Measurements from ENCODE around the gene CA10.

DNA sequence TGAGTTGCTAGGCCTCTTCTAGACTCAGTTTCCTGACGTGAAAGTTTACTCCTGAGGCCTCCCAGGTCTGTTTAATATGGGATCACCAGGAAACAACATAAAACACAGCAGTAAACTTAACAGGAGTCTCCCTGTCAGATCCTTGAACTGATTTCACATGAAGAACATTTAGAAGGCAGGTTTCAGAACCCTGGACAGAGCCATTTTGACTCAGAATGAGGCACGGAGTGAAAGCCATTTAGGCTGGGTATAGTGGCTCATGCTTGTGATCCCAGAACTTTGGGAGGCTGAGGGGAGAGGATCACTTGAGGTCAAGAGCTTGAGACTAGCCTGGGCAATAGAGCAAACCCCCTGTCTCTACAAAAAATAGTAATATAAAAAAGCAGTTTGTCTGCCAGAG lies 289.1 kb downstream of the CA10 start:
- TF ChIP-seq, protein P1, sequence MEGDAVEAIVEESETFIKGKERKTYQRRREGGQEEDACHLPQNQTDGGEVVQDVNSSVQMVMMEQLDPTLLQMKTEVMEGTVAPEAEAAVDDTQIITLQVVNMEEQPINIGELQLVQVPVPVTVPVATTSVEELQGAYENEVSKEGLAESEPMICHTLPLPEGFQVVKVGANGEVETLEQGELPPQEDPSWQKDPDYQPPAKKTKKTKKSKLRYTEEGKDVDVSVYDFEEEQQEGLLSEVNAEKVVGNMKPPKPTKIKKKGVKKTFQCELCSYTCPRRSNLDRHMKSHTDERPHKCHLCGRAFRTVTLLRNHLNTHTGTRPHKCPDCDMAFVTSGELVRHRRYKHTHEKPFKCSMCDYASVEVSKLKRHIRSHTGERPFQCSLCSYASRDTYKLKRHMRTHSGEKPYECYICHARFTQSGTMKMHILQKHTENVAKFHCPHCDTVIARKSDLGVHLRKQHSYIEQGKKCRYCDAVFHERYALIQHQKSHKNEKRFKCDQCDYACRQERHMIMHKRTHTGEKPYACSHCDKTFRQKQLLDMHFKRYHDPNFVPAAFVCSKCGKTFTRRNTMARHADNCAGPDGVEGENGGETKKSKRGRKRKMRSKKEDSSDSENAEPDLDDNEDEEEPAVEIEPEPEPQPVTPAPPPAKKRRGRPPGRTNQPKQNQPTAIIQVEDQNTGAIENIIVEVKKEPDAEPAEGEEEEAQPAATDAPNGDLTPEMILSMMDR (IDR thresholded peaks at IDR 0.05; ENCODE audit: low read depth, low read length, poor library complexity, severe bottlenecking): no peak
- TF ChIP-seq EZH2phosphoT487 (IDR thresholded peaks at IDR 0.05; ENCODE audit: borderline replicate concordance, low read length): no peak

Data from DOHH2 (cell line).